Thymus (tissue), 11 donors: Measurements from ENCODE around the gene GALM. TPM values are rescaled to one million over a fixed set of nuclear protein-coding genes. Genes with fewer than 3 reads are reported as not detected.
A peak's percentile ranks its signal among the peaks of the same experiment; 100 is the strongest.
"Not testable (repeated sequence)": the region's sequence is repeated elsewhere in the genome, so short reads cannot be mapped to it uniquely, and the experiment has no call there.

Source experiments
- DNase-seq, 9 donors: peaks; one replicate each; pipeline ENCODE4 v3.0.0-alpha.2; 2013; ENCODE audit warnings: low spot score in 9 of 9, low read depth in 6 of 9, missing footprints in 1 of 9
- H3K27ac ChIP-seq, 2 donors: one replicate each; pipeline ENCODE4 v1.5.1; 2013; ENCODE audit warnings: control low read depth in 1 of 2, low read depth in 1 of 2, low read length in 1 of 2, mild to moderate bottlenecking in 1 of 2, moderate library complexity in 1 of 2
- H3K27me3 ChIP-seq, 2 donors: one replicate each; pipeline ENCODE4 v1.5.1; 2013; ENCODE audit warnings: low read length in 1 of 2; ENCODE audit not compliant: control insufficient read depth in 2 of 2, insufficient read depth in 1 of 2
- H3K36me3 ChIP-seq, 2 donors: one replicate each; pipeline ENCODE4 v1.5.1; 2013; ENCODE audit warnings: low read length in 1 of 2, mild to moderate bottlenecking in 1 of 2, moderate library complexity in 1 of 2; ENCODE audit not compliant: control insufficient read depth in 2 of 2, insufficient read depth in 2 of 2
- H3K4me1 ChIP-seq, 2 donors: one replicate each; pipeline ENCODE4 v1.5.1; 2013; ENCODE audit warnings: low read length in 2 of 2; ENCODE audit not compliant: control insufficient read depth in 2 of 2, insufficient read depth in 2 of 2
- H3K4me3 ChIP-seq, 2 donors: one replicate each; pipeline ENCODE4 v1.5.1; 2013; ENCODE audit warnings: low read length in 2 of 2, control low read depth in 1 of 2, mild to moderate bottlenecking in 1 of 2
- H3K9me3 ChIP-seq, 2 donors: one replicate each; pipeline ENCODE4 v1.5.1; 2013; ENCODE audit warnings: low read length in 1 of 2, mild to moderate bottlenecking in 1 of 2; ENCODE audit not compliant: control insufficient read depth in 2 of 2, insufficient read depth in 1 of 2
- WGBS: extraction: QIAGEN DNeasy Blood & Tissue Kit; methylation state at CpG from one replicate; pipeline ENCODE4 v1.1.7; 2013; 5-methylcytosine and 5-hydroxymethylcytosine counted together
- polyA plus RNA-seq: library from polyadenylated mRNA; stranded (reverse); fragments of 200-250 nt; gene quantifications from one replicate; pipeline ENCODE4 v1.2.3, GENCODE V29; 2013
- total RNA-seq: library from RNA; stranded (reverse); fragments of 120-200 nt; gene quantifications from one replicate; pipeline ENCODE4 v1.2.4, GENCODE V29; 2013
- donor health status: healthy.

Gene GALM
- total and polyA plus RNA-seq, 2 donors = 10.0 to 12.0 TPM

DNA sequence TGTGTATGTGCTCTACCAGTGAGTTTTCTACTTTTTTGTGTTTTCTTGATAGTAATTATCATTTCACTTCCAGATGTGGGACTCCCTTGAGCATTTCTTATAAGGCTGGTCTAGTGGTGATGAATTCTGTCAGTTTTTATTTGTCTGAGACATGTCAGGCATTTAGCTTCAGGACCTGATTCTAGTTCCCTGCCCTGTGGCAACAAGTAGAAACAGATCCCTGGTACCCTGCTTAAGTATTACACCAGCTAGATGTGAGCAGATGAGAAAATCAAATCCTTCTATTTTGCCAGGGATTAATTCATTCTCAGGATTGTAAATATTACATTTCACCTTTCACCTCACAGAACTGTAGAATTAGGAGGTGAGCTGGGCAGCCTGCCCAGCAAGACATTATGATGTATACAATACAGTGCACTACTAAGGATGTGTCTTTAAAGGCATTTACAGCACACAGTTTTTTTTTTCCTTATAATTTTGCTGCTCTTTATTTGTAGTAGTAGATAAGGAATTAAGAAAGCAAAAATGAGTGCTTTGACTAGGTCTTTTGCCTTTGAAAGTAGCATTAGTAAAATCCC is 35.1 kb downstream of the GALM start:
- no peak for DNase-seq
- peaks cover 0 to 2% of the 10 kb centered on the region in 2 donors for H3K36me3 ChIP-seq
- H3K27me3 ChIP-seq = no peaks in the 10 kb centered on the region
- peaks cover 0 to 12% of the 10 kb centered on the region in 2 donors for H3K4me1 ChIP-seq
- H3K27ac ChIP-seq = no peak overlapping the region
- no peaks in the 10 kb centered on the region for H3K9me3 ChIP-seq
- H3K4me3 ChIP-seq = no peak overlapping the region

DNA sequence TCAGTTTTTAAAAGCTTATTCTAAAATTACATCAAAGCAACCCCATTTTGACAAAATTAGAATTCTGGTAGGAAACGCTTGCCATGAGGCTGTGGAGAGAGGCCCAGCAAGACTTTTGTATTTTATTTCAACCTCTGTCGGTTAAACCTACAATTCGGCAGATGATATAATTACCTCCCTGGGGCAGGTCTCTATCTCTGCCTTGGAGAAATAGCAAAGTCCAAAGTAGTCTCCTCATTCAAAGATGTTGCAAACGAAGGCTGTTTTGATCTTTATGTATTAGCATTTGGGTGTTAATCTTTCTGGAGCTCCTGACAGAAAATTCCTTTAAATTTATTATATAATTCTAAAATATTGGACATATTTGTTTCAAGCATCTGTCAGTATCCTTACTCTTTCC is 35.6 kb downstream of the GALM start:
- H3K27me3 ChIP-seq = no peaks in the 10 kb centered on the region
- H3K4me1 ChIP-seq = peaks cover 0 to 12% of the 10 kb centered on the region in 2 donors
- 98% methylated on average over 4 of the region's 4 CpGs for WGBS
- H3K9me3 ChIP-seq = no peaks in the 10 kb centered on the region
- no peak for DNase-seq
- H3K4me3 ChIP-seq = no peak overlapping the region
- H3K36me3 ChIP-seq = peaks cover 0 to 2% of the 10 kb centered on the region in 2 donors
- no peak overlapping the region for H3K27ac ChIP-seq

DNA sequence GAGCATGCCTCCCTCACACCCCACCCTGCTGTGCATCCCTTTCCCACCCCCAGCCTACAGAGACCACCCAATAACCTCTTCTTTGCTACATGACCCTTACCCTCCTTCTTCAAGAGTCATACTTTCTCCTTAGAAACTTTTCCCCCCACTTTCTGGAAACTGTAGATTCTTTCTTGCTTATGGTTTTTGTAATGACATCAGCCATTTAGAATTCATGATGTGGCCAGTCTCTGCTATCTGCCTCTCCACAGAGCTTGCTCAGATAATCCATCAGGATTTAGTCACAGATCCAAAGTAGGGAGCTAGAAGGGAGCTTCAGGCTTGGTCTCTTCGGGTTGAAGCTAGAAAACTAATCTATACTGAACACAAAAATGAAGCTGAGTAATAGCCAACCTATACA is 36.5 kb downstream of the GALM start:
- H3K36me3 ChIP-seq = peaks cover 0 to 2% of the 10 kb centered on the region in 2 donors
- DNase-seq = no peak
- H3K27ac ChIP-seq = no peak overlapping the region
- H3K9me3 ChIP-seq = no peaks in the 10 kb centered on the region
- H3K4me1 ChIP-seq = peaks cover 3 to 8% of the 10 kb centered on the region in 2 donors
- H3K4me3 ChIP-seq = no peak overlapping the region
- no peaks in the 10 kb centered on the region for H3K27me3 ChIP-seq
- whole genome bisulfite sequencing = 93% methylated on average over 1 of the region's 1 CpG

DNA sequence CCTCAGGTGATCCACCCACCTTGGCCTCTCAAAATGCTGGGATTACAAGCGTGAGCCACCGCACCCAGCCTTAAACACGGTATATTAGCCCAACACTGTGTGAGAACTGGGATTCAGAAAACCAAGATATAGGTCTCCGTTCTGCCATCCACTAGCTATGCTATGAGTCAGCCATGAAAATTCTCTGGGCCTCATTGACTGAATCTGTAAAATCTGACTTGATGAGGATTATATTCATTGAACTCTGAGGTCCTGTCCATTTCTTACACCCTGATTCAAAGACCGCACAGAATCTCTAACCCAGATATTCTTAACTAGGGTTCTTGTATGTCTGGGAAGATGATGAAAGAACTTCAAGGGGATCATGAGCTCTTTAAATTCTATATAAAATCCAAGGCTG is 37.4 kb downstream of the GALM start:
- not testable (repeated sequence) for H3K4me3 ChIP-seq, DNase-seq, H3K9me3 ChIP-seq, H3K27me3 ChIP-seq, H3K27ac ChIP-seq, H3K36me3 ChIP-seq
- peaks cover 3 to 10% of the 10 kb centered on the region in 2 donors for H3K4me1 ChIP-seq
- WGBS = over 99% methylated on average over 5 of the region's 5 CpGs

DNA sequence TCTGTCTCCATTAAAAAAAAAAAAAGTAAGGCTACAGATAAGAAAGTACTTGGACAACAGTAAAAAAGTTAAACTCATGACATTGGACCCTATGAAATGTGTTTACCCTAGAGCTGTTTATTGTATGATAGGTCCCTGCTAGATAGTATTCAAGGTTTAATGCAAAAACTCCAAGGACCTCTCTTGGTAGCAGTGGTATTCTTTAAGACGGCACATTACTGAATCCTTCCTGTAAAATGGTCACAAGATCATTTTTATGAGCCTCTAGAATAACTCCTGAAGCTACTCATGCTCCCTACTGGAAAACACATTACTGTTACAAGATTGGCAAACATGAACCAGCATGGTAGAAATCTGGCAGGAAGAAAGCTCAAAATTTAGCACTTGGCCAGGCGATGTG is 38.8 kb downstream of the GALM start:
- Histone ChIP-seq H3K27me3 (no peaks in the 10 kb centered on the region), H3K9me3 (no peaks in the 10 kb centered on the region), H3K4me3 (no peak overlapping the region), H3K4me1 (peaks cover 9 to 23% of the 10 kb centered on the region in 2 donors), H3K27ac (no peak overlapping the region), H3K36me3 (peaks cover 0 to 2% of the 10 kb centered on the region in 2 donors)
- DNase-seq = no peak
- over 99% methylated on average over 2 of the region's 2 CpGs for WGBS

DNA sequence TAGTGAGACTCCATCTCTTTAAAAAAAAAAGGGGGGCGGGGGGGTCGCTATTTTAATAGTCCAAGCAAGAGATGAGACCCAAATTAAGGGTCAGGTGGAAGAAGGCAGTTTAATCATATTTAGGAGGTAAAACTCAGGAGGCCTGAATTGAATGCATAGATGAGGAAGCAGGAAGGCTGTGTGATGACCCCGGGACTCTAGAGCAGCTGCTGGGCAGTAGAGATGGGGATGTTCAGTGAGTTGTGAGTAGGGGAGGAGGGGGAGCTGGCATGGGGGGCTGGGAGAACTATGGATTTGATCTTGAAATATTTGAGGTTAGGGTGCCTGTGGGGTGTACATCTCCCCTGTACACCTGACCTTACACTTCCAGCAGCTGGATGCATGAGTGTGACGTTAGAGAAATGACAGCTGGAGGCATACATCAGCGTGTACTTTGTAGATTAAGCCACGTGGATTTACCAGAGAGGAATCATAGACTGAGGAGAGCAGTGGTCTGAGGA is 41.0 kb downstream of the GALM start:
- H3K27ac ChIP-seq = no peak overlapping the region
- no peaks in the 10 kb centered on the region for H3K27me3 ChIP-seq
- H3K36me3 ChIP-seq = peaks cover 0 to 6% of the 10 kb centered on the region in 2 donors
- H3K4me1 ChIP-seq = peaks cover 9 to 28% of the 10 kb centered on the region in 2 donors
- no peak overlapping the region for H3K4me3 ChIP-seq
- DNase-seq = no peak
- 91% methylated on average over 6 of the region's 6 CpGs for WGBS
- H3K9me3 ChIP-seq = no peaks in the 10 kb centered on the region

DNA sequence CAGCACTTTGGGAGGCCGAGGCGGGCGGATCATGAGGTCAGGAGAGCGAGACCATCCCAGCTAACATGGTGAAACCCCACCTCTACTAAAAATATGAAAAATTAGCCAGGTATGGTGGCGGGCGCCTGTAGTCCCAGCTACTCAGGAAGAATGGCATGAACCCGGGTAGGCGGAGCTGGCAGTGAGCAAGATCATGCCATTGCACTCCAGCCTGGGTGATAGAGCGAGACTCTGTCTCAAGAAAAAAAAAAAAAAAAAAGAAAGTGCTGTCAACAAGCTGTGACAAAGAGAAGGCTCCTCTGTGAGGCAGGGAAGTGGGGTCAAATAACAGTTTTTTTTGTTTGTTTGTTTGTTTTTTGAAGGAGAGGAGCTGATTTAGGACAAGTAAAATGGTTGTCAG is 42.6 kb downstream of the GALM start:
- not testable (repeated sequence) for DNase-seq, H3K27ac ChIP-seq, H3K4me3 ChIP-seq, H3K36me3 ChIP-seq, H3K9me3 ChIP-seq, H3K27me3 ChIP-seq
- WGBS = 91% methylated on average over 9 of the region's 9 CpGs
- H3K4me1 ChIP-seq = peaks cover 9 to 28% of the 10 kb centered on the region in 2 donors

DNA sequence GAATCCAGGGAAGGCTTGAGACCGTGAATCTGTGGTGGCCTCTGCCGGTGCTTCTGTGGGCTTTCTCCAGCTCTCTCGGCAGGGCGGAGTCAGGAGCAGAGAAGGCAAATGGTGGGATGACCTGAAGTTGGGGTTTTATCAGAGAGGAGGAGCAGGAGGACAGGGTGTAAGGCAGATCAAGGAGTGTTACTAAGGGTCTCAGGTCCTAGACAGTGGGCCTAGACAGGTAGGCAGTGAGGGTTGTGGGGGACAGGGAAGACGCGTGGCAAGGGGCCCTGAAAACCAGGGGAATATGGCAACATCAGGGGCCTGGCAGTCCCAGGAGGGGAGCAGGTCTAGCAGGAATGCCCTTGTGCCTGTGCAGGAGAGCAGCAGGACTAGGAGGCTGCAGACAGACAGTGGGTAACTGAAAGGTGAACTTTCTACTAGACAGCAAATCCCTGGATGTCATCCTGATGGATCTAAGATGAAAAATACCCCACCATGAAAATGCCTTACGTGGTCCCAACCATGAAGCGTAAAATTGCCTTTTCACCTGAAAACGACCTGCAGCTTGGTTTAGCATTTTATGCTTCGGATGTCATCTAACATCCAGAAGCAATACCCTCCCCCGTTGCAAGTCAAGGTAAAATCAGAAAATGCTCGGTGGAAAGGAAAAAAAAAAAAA is 43.1 kb downstream of the GALM start:
- WGBS = 86% methylated on average over 12 of the region's 12 CpGs
- Histone ChIP-seq H3K27ac (peak overlapping the region; percentile 52 to 66), H3K9me3 (no peaks in the 10 kb centered on the region), H3K27me3 (no peaks in the 10 kb centered on the region), H3K4me1 (peaks cover 9 to 28% of the 10 kb centered on the region in 2 donors), H3K36me3 (peaks cover 0 to 4% of the 10 kb centered on the region in 2 donors), H3K4me3 (no peak overlapping the region)
- DNase-seq = peak in 2 of 9 donors; percentile 34 to 63

DNA sequence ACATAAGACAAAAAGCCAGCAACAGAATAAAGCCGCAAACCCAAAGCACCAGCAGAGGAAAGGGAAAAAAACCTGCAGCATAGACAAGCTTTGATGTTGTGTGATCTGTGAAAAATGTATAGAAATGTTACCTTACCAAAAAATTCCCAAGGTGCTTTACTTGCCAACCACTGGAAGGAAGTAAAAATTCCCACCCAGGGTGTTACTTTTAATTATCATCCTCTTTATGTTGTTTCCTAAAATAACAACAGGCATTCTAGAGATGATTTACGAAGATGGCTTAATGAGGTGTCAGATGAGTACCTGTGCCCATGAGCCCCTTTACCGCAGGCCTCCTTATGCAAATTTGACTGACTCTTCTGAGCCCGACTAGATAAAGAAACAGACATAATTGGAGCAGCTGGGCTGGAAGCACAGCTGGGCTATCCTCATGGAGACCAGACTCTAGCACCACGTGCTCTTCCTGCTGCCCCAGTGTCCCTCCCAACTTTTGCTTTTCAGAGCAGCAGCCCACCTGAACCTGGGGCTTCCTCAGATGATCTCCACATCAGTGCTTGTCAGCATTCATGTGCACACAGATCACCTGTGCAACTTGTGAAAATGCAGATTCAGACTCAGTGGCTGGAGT is 43.8 kb downstream of the GALM start:
- H3K27me3 ChIP-seq = no peaks in the 10 kb centered on the region
- 81% methylated on average over 5 of the region's 5 CpGs for WGBS
- H3K27ac ChIP-seq = peak overlapping the region; percentile 31 to 55
- peaks cover 9 to 28% of the 10 kb centered on the region in 2 donors for H3K4me1 ChIP-seq
- H3K9me3 ChIP-seq = no peaks in the 10 kb centered on the region
- peak in 4 of 9 donors; percentile 33 to 82 (median 52) for DNase-seq
- H3K4me3 ChIP-seq = no peak overlapping the region
- H3K36me3 ChIP-seq = peaks cover 0 to 4% of the 10 kb centered on the region in 2 donors
